Stomach (tissue), 9 donors: Measurements from ENCODE around the gene CYP46A1. TPM values are rescaled to one million over a fixed set of nuclear protein-coding genes. Genes with fewer than 3 reads are reported as not detected.

ENCODE experiments used
- DNase-seq, 2 donors: peaks; one replicate each; pipeline versions ENCODE4 v3.0.0 to v3.0.0-alpha.2; 2013 to 2019
- H3K27ac ChIP-seq, 5 donors: fragments of 200-600 bp in 4 of 5; sonication (generic) in 4 of 5; one replicate each; pipeline ENCODE4 v1.5.1; 2013 to 2019; ENCODE audit warnings: mild to moderate bottlenecking in 1 of 5, moderate library complexity in 1 of 5
- H3K27me3 ChIP-seq, 3 donors: fragments of 200-600 bp; sonication (generic); one replicate each; pipeline ENCODE4 v1.5.1; 2017 to 2019; ENCODE audit warnings: mixed run types in 1 of 3
- H3K36me3 ChIP-seq, 4 donors: fragments of 200-600 bp; sonication (generic); 1 replicate in 3 of 4; 2 replicates in 1 of 4; pipeline ENCODE4 v1.5.1; 2016 to 2019
- H3K4me1 ChIP-seq, 4 donors: fragments of 200-600 bp; sonication (generic); one replicate each; pipeline ENCODE4 v1.5.1; 2016 to 2019
- H3K4me3 ChIP-seq, 4 donors: fragments of 200-600 bp; sonication (generic) in 3 of 4; one replicate each; pipeline ENCODE4 v1.5.1; 2016 to 2019; ENCODE audit warnings: mild to moderate bottlenecking in 1 of 4
- H3K9me3 ChIP-seq, 4 donors: fragments of 200-600 bp; sonication (generic); one replicate each; pipeline ENCODE4 v1.5.1; 2016 to 2019
- CTCF ChIP-seq, 7 experiments: fragments of 450-650 bp in 4 of 7; fragments of 200-600 bp in 3 of 7; sonication (generic) in 3 of 7; IDR thresholded peaks; one replicate each; pipeline ENCODE4 v1.5.1; 2016 to 2019; ENCODE audit warnings: antibody characterized with exemption in 7 of 7, control low read depth in 2 of 7, mild to moderate bottlenecking in 1 of 7
- EP300 ChIP-seq: sonication (generic); formaldehyde crosslinking; IDR thresholded peaks from one replicate; pipeline ENCODE4 v1.6.1; 2017; ENCODE audit warnings: antibody characterized with exemption
- POLR2A ChIP-seq, 4 donors: fragments of 450-650 bp; IDR thresholded peaks; one replicate each; pipeline ENCODE4 v1.6.1; 2016; ENCODE audit warnings: antibody characterized with exemption in 4 of 4, control low read depth in 2 of 4, mild to moderate bottlenecking in 1 of 4, moderate library complexity in 1 of 4
- POLR2AphosphoS5 ChIP-seq, 3 donors: sonication (generic); formaldehyde crosslinking; IDR thresholded peaks; one replicate each; pipeline ENCODE4 v1.6.1; 2016; ENCODE audit warnings: antibody characterized with exemption in 3 of 3
- WGBS, 5 donors: extraction: QIAGEN DNeasy Blood & Tissue Kit in 3 of 5; methylation state at CpG; one replicate each; pipeline versions ENCODE4 v1.1.5 to v1.1.7; 2013 to 2018; 5-methylcytosine and 5-hydroxymethylcytosine counted together
- intact Hi-C: fragments of 100-400 bp; cut with DNase I; formaldehyde crosslinking; loops from one replicate; pipeline ENCODE4 v1.15.1; 2023; ENCODE audit warnings: low total_unique reads
- polyA plus RNA-seq, 3 donors: library from polyadenylated mRNA; stranded (reverse); fragments of 200-250 nt; gene quantifications; one replicate each; pipeline ENCODE4 v1.2.3, GENCODE V29; 2013
- total RNA-seq, 5 donors: library from RNA; depleted of rRNA; stranded (reverse); fragments of >200 nt; gene quantifications; one replicate each; pipeline versions ENCODE4 v1.1.0 to v1.2.3, GENCODE V29; 2014 to 2016
- donor health status: healthy with polysubstance abuse.
- donor health status: Bipolar disorder and iron deficiency.
- donor health status: healthy.

Gene CYP46A1
- total and polyA plus RNA-seq, 8 donors, result 0.15 to 2.9 (median 0.92) TPM; not detected in 2

- intact Hi-C loops, result no loop called here
- WGBS, 5 donors, result 78 to 86% (median 81%) methylated on average over 13 to 22 of the region's 22 CpGs
Measured at GRCh38 chr14:99747582-99748330, 63.7 kb downstream of the CYP46A1 start.

GRCh38 chr14:99748529-99748928 lies 64.4 kb downstream of the CYP46A1 start:
- Histone ChIP-seq H3K4me1 (peaks cover 34 to 77% (median 63%) of the 10 kb centered on the region in 4 donors), H3K4me3 (no peak overlapping the region), H3K9me3 (no peaks in the 10 kb centered on the region), H3K27ac (peak overlapping the region in 1 of 5 donors; percentile 73), H3K27me3 (peaks cover 0 to 12% (median 7%) of the 10 kb centered on the region in 3 donors), H3K36me3 (no peaks in the 10 kb centered on the region)
- TF ChIP-seq CTCF (IDR thresholded peaks at IDR 0.05) (no peak), POLR2AphosphoS5 (IDR thresholded peaks at IDR 0.05) (no peak), POLR2A (IDR thresholded peaks at IDR 0.05) (no peak)
- WGBS, 5 donors, result 76 to 83% (median 80%) methylated on average over 9 of the region's 9 CpGs
- DNase-seq, result no peak
- intact Hi-C loops, result no loop called here

More at GRCh38 chr14:99747582-99748330, 63.7 kb downstream of the CYP46A1 start:
- Histone ChIP-seq H3K9me3 (no peaks in the 10 kb centered on the region), H3K27me3 (peaks cover 0 to 8% (median 7%) of the 10 kb centered on the region in 3 donors), H3K4me1 (peaks cover 29 to 69% (median 55%) of the 10 kb centered on the region in 4 donors), H3K4me3 (no peak overlapping the region), H3K27ac (peak overlapping the region in 4 of 5 donors; percentile 73 to 86 (median 80)), H3K36me3 (no peaks in the 10 kb centered on the region)
- no peak for DNase-seq
- no peak for TF ChIP-seq POLR2AphosphoS5 (IDR thresholded peaks at IDR 0.05)
- TF ChIP-seq EP300, result no peak
- no peak for TF ChIP-seq CTCF (IDR thresholded peaks at IDR 0.05)
- no peak for TF ChIP-seq POLR2A (IDR thresholded peaks at IDR 0.05)

GRCh38 chr14:99749142-99749541 lies 65.0 kb downstream of the CYP46A1 start:
- H3K4me3 ChIP-seq, result no peak overlapping the region
- peak overlapping the region in 4 of 5 donors; percentile 47 to 85 (median 72) for H3K27ac ChIP-seq
- 79 to 91% (median 85%) methylated on average over 13 of the region's 13 CpGs for WGBS, 5 donors
- no peak for TF ChIP-seq EP300
- no peak for TF ChIP-seq POLR2AphosphoS5 (IDR thresholded peaks at IDR 0.05)
- no peak for TF ChIP-seq POLR2A (IDR thresholded peaks at IDR 0.05)
- DNase-seq, result no peak
- H3K27me3 ChIP-seq, result peaks cover 0 to 12% (median 7%) of the 10 kb centered on the region in 3 donors
- peaks cover 39 to 79% (median 69%) of the 10 kb centered on the region in 4 donors for H3K4me1 ChIP-seq
- no peaks in the 10 kb centered on the region for H3K36me3 ChIP-seq
- intact Hi-C loops, result no loop called here
- H3K9me3 ChIP-seq, result no peaks in the 10 kb centered on the region

GRCh38 chr14:99749763-99750715 lies 65.9 kb downstream of the CYP46A1 start:
- H3K4me3 ChIP-seq, result no peak overlapping the region
- intact Hi-C loops, result no loop called here
- no peaks in the 10 kb centered on the region for H3K36me3 ChIP-seq
- H3K4me1 ChIP-seq, result peaks cover 46 to 82% (median 72%) of the 10 kb centered on the region in 4 donors
- peak overlapping the region in 4 of 5 donors; percentile 47 to 85 (median 72) for H3K27ac ChIP-seq
- WGBS, 5 donors, result 46 to 67% (median 54%) methylated on average over 17 to 23 of the region's 23 CpGs
- H3K9me3 ChIP-seq, result no peaks in the 10 kb centered on the region
- TF ChIP-seq EP300 (no peak), POLR2AphosphoS5 (IDR thresholded peaks at IDR 0.05) (no peak)
- peak in 1 of 2 donors; percentile 64 for DNase-seq
- peaks cover 0 to 12% (median 7%) of the 10 kb centered on the region in 3 donors for H3K27me3 ChIP-seq
